HCT116 (cell line): ENCODE measurements around the gene MACROD1. TPM values are rescaled to one million over a fixed set of nuclear protein-coding genes. Genes with fewer than 3 reads are reported as not detected.

Experiments used
- ATAC-seq: fragments of 200-7000 bp; cut with Tn5 transposase; 2 replicates; pipeline ENCODE4 v1.9.1; 2020; ENCODE audit warnings: mild to moderate bottlenecking, moderate library complexity
- BruUV-seq: library from RNA; stranded (reverse); fragments of 400-500 nt; replicated peaks from 2 replicates; lab custom pipeline; 2021; lab: Mats Ljungman, UMichigan
- CTCF ChIA-PET: fragments of 300-600 bp; sonication (Branson Sonifier 250); formaldehyde crosslinking; loops from one replicate; lab custom pipeline; 2021; ENCODE audit warnings: antibody characterized with exemption; lab: Charles Lee
- POLR2A ChIA-PET: fragments of 300-600, 350-600 bp; sonication (Branson Sonifier 250); formaldehyde crosslinking; loops from one replicate; lab custom pipeline; 2021; ENCODE audit warnings: antibody characterized with exemption; lab: Charles Lee
- RAD21 ChIA-PET, 2 experiments: fragments of 300-600 bp; sonication (Branson Sonifier 250); formaldehyde crosslinking; loops; one replicate each; lab custom pipeline; 2023; ENCODE audit warnings: low total read pairs in 2 of 2; ENCODE audit not compliant: uncharacterized antibody in 2 of 2, unreplicated experiment in 2 of 2, low non-redundant PET in 1 of 2; lab: Charles Lee
- DNase-seq: peaks from one replicate; pipeline ENCODE4 v3.0.0-alpha.2; 2010; ENCODE audit warnings: low read depth, low spot score
- H2AFZ ChIP-seq: fragments of 200-600 bp; shearing (Covaris generic), sonication (generic); 2 replicates; pipeline ENCODE4 v1.6.1; 2017; ENCODE audit warnings: low read depth, mixed run types, mixed read lengths, antibody characterized with exemption, low read length; ENCODE audit not compliant: poor library complexity, severe bottlenecking
- H3K27ac ChIP-seq: 2 replicates; pipeline ENCODE4 v1.5.1; 2012; ENCODE audit warnings: low read depth, low read length
- H3K27me3 ChIP-seq: fragments of 200-600 bp; sonication (generic); 2 replicates; pipeline ENCODE4 v1.6.1; 2016; ENCODE audit warnings: mixed run types, low read length, mixed read lengths; ENCODE audit not compliant: insufficient read depth
- H3K36me3 ChIP-seq, 2 experiments: fragments of 200-500 bp in 1 of 2; fragments of 200-600 bp in 1 of 2; sonication (Bioruptor generic) in 1 of 2; sonication (generic) in 1 of 2; 2 replicates each; pipeline versions ENCODE4 v1.5.1 to v1.6.1; 2014 to 2016; ENCODE audit warnings: low read length in 2 of 2, inconsistent platforms in 1 of 2, mixed read lengths in 1 of 2, mixed run types in 1 of 2; ENCODE audit not compliant: insufficient read depth in 2 of 2, control insufficient read depth in 1 of 2
- H3K4me1 ChIP-seq, 2 experiments: fragments of 200-600 bp in 1 of 2; sonication (generic) in 1 of 2; 2 replicates each; pipeline versions ENCODE4 v1.5.1 to v1.6.1; 2012 to 2017; ENCODE audit warnings: low read length in 2 of 2, inconsistent platforms in 1 of 2, mild to moderate bottlenecking in 1 of 2, mixed read lengths in 1 of 2, mixed run types in 1 of 2, moderate library complexity in 1 of 2; ENCODE audit not compliant: insufficient read depth in 2 of 2, control insufficient read depth in 1 of 2
- H3K4me2 ChIP-seq: fragments of 200-600 bp; sonication (generic); 2 replicates; pipeline ENCODE4 v1.6.1; 2017; ENCODE audit warnings: mixed run types, low read length, mixed read lengths
- H3K4me3 ChIP-seq, 2 experiments: fragments of 200-600 bp in 1 of 2; sonication (generic) in 1 of 2; replicated peaks in 1 of 2; 2 replicates each; pipeline ENCODE4 v1.5.1; 2011 to 2016; ENCODE audit warnings: low read length in 2 of 2, control low read depth in 1 of 2, low read depth in 1 of 2, mild to moderate bottlenecking in 1 of 2, mixed read lengths in 1 of 2, mixed run types in 1 of 2
- H3K79me2 ChIP-seq: fragments of 200-600 bp; sonication (generic); 2 replicates; pipeline ENCODE4 v1.6.1; 2017; ENCODE audit warnings: mild to moderate bottlenecking, mixed run types, low read length, moderate library complexity, mixed read lengths; ENCODE audit not compliant: insufficient read depth
- H3K9ac ChIP-seq: fragments of 200-600 bp; sonication (generic); 2 replicates; pipeline ENCODE4 v1.6.1; 2016; ENCODE audit warnings: low read length, mixed read lengths
- H3K9me2 ChIP-seq: fragments of 200-600 bp; sonication (generic), shearing (Covaris generic); 2 replicates; pipeline ENCODE4 v1.6.1; 2017; ENCODE audit warnings: mixed run types, mild to moderate bottlenecking, moderate library complexity; ENCODE audit not compliant: insufficient read depth
- H3K9me3 ChIP-seq, 2 experiments: fragments of 200-500 bp in 1 of 2; fragments of 200-600 bp in 1 of 2; sonication (Bioruptor generic) in 1 of 2; sonication (generic) in 1 of 2; 2 replicates each; pipeline ENCODE4 v1.6.1; 2014 to 2017; ENCODE audit warnings: low read length in 2 of 2, mixed read lengths in 2 of 2, inconsistent platforms in 1 of 2, low read depth in 1 of 2, mild to moderate bottlenecking in 1 of 2, mixed run types in 1 of 2, moderate library complexity in 1 of 2; ENCODE audit not compliant: control insufficient read depth in 1 of 2, insufficient read depth in 1 of 2
- H4K20me1 ChIP-seq: fragments of 200-600 bp; sonication (generic), shearing (Covaris generic); 2 replicates; pipeline ENCODE4 v1.6.1; 2017; ENCODE audit warnings: mixed run types, mild to moderate bottlenecking, moderate library complexity; ENCODE audit not compliant: insufficient read depth
- CEBPB ChIP-seq: IDR thresholded peaks from 2 replicates; pipeline ENCODE4 v1.6.1; 2012; ENCODE audit warnings: low read depth
- EGR1 ChIP-seq: IDR thresholded peaks from 2 replicates; pipeline ENCODE4 v1.6.1; 2012; ENCODE audit warnings: low read depth
- ELF1 ChIP-seq: IDR thresholded peaks from 2 replicates; pipeline ENCODE4 v1.6.1; 2012; ENCODE audit warnings: low read depth, borderline replicate concordance
- FOSL1 ChIP-seq: IDR thresholded peaks from 2 replicates; pipeline ENCODE4 v1.6.1; 2012; ENCODE audit warnings: low read depth
- JUND ChIP-seq: IDR thresholded peaks from 2 replicates; pipeline ENCODE4 v1.6.1; 2012
- POLR2A ChIP-seq: IDR thresholded peaks from 2 replicates; pipeline ENCODE4 v1.7.0; 2011; ENCODE audit warnings: borderline replicate concordance; ENCODE audit not compliant: insufficient read depth, insufficient read length; ENCODE audit errors: extremely low read depth
- POLR2AphosphoS5 ChIP-seq: IDR thresholded peaks from 2 replicates; pipeline ENCODE4 v1.6.1; 2011; ENCODE audit warnings: mild to moderate bottlenecking, low read depth, low read length, moderate library complexity
- SIN3A ChIP-seq: IDR thresholded peaks from 2 replicates; pipeline ENCODE4 v1.6.1; 2012; ENCODE audit warnings: low read depth
- SRF ChIP-seq: IDR thresholded peaks from 2 replicates; pipeline ENCODE4 v1.6.1; 2012; ENCODE audit warnings: low read depth
- TCF7L2 ChIP-seq: IDR thresholded peaks from 2 replicates; pipeline ENCODE4 v1.7.0; 2011; ENCODE audit warnings: borderline replicate concordance, inconsistent platforms; ENCODE audit not compliant: insufficient read depth, insufficient read length; ENCODE audit errors: extremely low read depth
- ZBTB33 ChIP-seq: IDR thresholded peaks from 2 replicates; pipeline ENCODE4 v1.6.1; 2011; ENCODE audit warnings: mild to moderate bottlenecking, low read length, moderate library complexity; ENCODE audit not compliant: insufficient replicate concordance; ENCODE audit errors: extremely low read depth
- ZFX ChIP-seq: fragments of 450-650 bp; IDR thresholded peaks from 2 replicates; pipeline ENCODE4 v1.6.1; 2017
- intact Hi-C: fragments of 100-400 bp; cut with micrococcal nuclease; formaldehyde crosslinking; loops from 2 replicates; pipeline ENCODE4 v1.10.0; 2022
- total RNA-seq: library from RNA; stranded (reverse); gene quantifications from one replicate; pipeline ENCODE4 v1.2.1, GENCODE V29; 2021; ENCODE audit not compliant: unreplicated experiment

Gene MACROD1
- total RNA-seq, 1 experiment from 2014 or later = 61.1 TPM

DNA sequence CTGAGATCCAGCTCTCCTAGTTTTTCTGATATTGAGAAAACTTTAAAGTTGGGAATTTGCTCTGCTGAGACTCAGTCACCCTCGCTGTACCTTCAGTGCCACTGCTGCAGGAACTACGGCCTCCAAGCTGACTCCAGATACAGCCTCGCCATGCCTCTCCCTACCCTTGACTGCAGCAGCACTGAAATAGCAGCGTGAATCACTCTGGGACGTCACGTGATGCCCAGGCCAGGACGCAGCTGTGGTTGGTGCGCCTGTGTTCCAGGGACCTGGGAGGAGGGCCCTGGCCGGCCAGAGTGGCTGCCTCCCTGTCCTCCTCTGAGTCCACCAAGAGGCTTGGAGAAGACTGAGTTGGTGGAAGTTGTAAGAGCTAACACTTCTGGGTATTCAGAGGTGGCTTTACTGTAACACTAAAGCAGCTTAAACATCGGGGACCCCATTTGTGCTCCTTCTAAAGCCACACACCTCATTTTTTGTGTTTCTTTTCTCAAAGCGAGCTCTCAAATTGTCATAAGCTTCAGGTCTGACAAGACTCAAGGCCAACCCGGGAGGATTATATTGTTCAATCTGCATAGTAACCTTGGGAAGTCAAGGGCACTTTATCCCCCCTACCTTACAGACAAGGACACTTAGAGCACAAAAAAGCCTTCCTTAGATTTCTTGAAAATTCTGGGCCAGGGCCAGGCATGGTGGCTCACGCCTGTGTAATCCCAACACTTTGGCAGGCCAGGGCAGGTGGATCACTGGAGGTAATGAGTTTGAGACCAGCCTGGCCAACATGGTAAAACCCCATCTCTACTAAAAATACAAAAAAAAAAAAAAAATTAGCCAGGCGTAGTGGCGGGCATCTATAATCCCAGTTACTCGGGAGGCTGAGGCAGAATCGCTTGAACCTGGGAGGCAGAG is 15.8 kb upstream of the MACROD1 start:
- intact Hi-C loops = no loop called here
- DNase-seq (peak; percentile 72), ATAC-seq (peak; percentile 61)
- Histone ChIP-seq H3K4me1 (peaks cover 24 to 46% of the 10 kb centered on the region in 2 experiments), H4K20me1 (no peaks in the 10 kb centered on the region), H3K9me2 (no peaks in the 10 kb centered on the region), H3K36me3 (no peaks in the 10 kb centered on the region), H3K9ac (peak overlapping the region; percentile 54), H3K27me3 (no peaks in the 10 kb centered on the region), H3K79me2 (peaks cover 26% of the 10 kb centered on the region), H3K27ac (peak overlapping the region; percentile 56), H2AFZ (no peak overlapping the region), H3K4me2 (peak overlapping the region; percentile 81), H3K9me3 (no peaks in the 10 kb centered on the region), H3K4me3 (peak overlapping the region; percentile 22 to 41)
- CTCF ChIA-PET = interaction anchor here (1.2 to 1.4 kb wide), 2 partner anchors 22 to 119 kb away, joined by 4 to 9 read pairs; no protein-coding TSS in a partner anchor
- RAD21 ChIA-PET = no interaction called here
- no TSS peak for BruUV-seq
- POLR2A ChIA-PET = interaction anchor here (0.8 to 1.0 kb wide), 3 partner anchors 16 to 167 kb away, joined by 3 read pairs; partner anchors contain the start of genes MACROD1 and PPP1R14B
- peak; percentile 40 for TF ChIP-seq ZBTB33
- TF ChIP-seq SRF = no peak
- TF ChIP-seq POLR2A = peak; percentile 92
- TF ChIP-seq POLR2AphosphoS5 = peak; percentile 96

GRCh38 chr11:64180891-64181290 is 15.0 kb upstream of the MACROD1 start:
- intact Hi-C loops = no loop called here
- TF ChIP-seq SIN3A = no peak
- TF ChIP-seq ELF1 = no peak
- no peak for TF ChIP-seq EGR1
- TF ChIP-seq ZFX = no peak
- no peak for TF ChIP-seq POLR2A
- no peak for TF ChIP-seq ZBTB33
- no peak for TF ChIP-seq TCF7L2
- TF ChIP-seq CEBPB = no peak
- no peak for TF ChIP-seq JUND
- TF ChIP-seq FOSL1 = no peak

More at GRCh38 chr11:64180891-64181290, 15.0 kb upstream of the MACROD1 start:
- no peaks in the 10 kb centered on the region for H4K20me1 ChIP-seq
- no peaks in the 10 kb centered on the region for H3K27me3 ChIP-seq
- ChIA-PET RAD21 (no interaction called here), CTCF (interaction anchor here (1.2 to 1.4 kb wide), 2 partner anchors 23 to 120 kb away, joined by 4 to 9 read pairs; no protein-coding TSS in a partner anchor), POLR2A (interaction anchor here (1.0 kb wide), 1 partner anchor 66 kb away, joined by 3 read pairs; the partner anchor contains the start of gene PPP1R14B)
- H3K27ac ChIP-seq = no peak overlapping the region
- DNase-seq = no peak
- no peaks in the 10 kb centered on the region for H3K36me3 ChIP-seq
- H2AFZ ChIP-seq = no peak overlapping the region
- peak overlapping the region; percentile 54 for H3K9ac ChIP-seq
- no TSS peak for BruUV-seq
- peaks cover 26% of the 10 kb centered on the region for H3K79me2 ChIP-seq
- no peak for ATAC-seq
- H3K9me2 ChIP-seq = no peaks in the 10 kb centered on the region
- H3K4me2 ChIP-seq = peak overlapping the region; percentile 81
- H3K4me1 ChIP-seq = peaks cover 24 to 46% of the 10 kb centered on the region in 2 experiments
- H3K4me3 ChIP-seq = peak overlapping the region in 1 of 2 experiments; percentile 41; a peak in 1 of 4 replicates
- H3K9me3 ChIP-seq = no peaks in the 10 kb centered on the region
